T-helper 2 cell treated with Interferon-gamma antibody and Interleukin-4, amounts not matched to agents 5 μg/mL and 100 μg/mL, for 36 hours (primary cell): ENCODE data around the gene ZNF740.

ENCODE experiments used
- DNase-seq: peaks from one replicate; pipeline ENCODE4 v3.0.0; 2021; ENCODE audit warnings: low spot score
- H3K27ac Mint-ChIP-seq: one replicate; pipeline ENCODE4 v1.8.0; 2021; ENCODE audit warnings: mild to moderate bottlenecking, mixed read lengths
- H3K27me3 Mint-ChIP-seq: one replicate; pipeline ENCODE4 v1.8.0; 2021; ENCODE audit warnings: low read depth, mixed read lengths
- H3K36me3 Mint-ChIP-seq: one replicate; pipeline ENCODE4 v1.8.0; 2021; ENCODE audit warnings: low read depth, mixed read lengths
- H3K4me1 Mint-ChIP-seq: one replicate; pipeline ENCODE4 v1.8.0; 2021; ENCODE audit warnings: low read depth, mixed read lengths
- H3K4me3 Mint-ChIP-seq: one replicate; pipeline ENCODE4 v1.8.0; 2022; ENCODE audit warnings: mild to moderate bottlenecking, moderate library complexity, mixed read lengths
- H3K9me3 Mint-ChIP-seq: one replicate; pipeline ENCODE4 v1.8.0; 2021; ENCODE audit warnings: mixed read lengths

Gene ZNF740

GRCh38 chr12:53225635-53226424 lies 45.3 kb downstream of the ZNF740 start:
- peaks cover 11% of the 10 kb centered on the region for H3K36me3 Mint-ChIP-seq

DNA sequence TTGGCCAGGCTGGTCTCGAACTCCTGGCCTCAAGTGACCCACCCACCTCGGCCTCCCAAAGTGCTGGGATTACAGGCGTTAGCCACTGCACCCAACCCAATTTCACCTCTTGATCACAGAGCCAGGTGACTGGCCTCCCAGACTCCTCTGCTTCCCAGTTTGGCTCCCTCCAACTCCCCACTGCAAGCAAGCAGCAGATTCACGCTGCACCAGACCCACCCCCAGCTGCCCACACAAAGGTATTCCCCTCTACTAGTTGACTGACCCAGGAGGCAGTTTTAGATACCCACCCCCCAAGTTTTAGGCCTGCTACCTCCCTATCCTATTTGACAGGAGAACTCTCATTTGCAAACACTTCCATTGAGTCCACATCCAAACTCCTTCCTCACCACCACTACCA lies 46.3 kb downstream of the ZNF740 start:
- DNase-seq: no peak
- H3K4me1 Mint-ChIP-seq: peaks cover 40% of the 10 kb centered on the region
- H3K4me3 Mint-ChIP-seq: no peak overlapping the region
- no peak overlapping the region for H3K27ac Mint-ChIP-seq
- H3K27me3 Mint-ChIP-seq: no peaks in the 10 kb centered on the region
- H3K9me3 Mint-ChIP-seq: no peaks in the 10 kb centered on the region
- H3K36me3 Mint-ChIP-seq: peaks cover 11% of the 10 kb centered on the region

More at GRCh38 chr12:53225635-53226424, 45.3 kb downstream of the ZNF740 start:
- H3K4me3 Mint-ChIP-seq: no peak overlapping the region
- peaks cover 41% of the 10 kb centered on the region for H3K4me1 Mint-ChIP-seq
- H3K27ac Mint-ChIP-seq: peak overlapping the region; percentile 22
- H3K27me3 Mint-ChIP-seq: no peaks in the 10 kb centered on the region
- no peak for DNase-seq
- H3K9me3 Mint-ChIP-seq: no peaks in the 10 kb centered on the region

GRCh38 chr12:53227341-53227740 lies 46.8 kb downstream of the ZNF740 start:
- Mint-ChIP-seq H3K27me3 (no peaks in the 10 kb centered on the region), H3K4me1 (peaks cover 37% of the 10 kb centered on the region), H3K4me3 (no peak overlapping the region), H3K36me3 (peaks cover 11% of the 10 kb centered on the region), H3K9me3 (no peaks in the 10 kb centered on the region), H3K27ac (no peak overlapping the region)
- no peak for DNase-seq

DNA sequence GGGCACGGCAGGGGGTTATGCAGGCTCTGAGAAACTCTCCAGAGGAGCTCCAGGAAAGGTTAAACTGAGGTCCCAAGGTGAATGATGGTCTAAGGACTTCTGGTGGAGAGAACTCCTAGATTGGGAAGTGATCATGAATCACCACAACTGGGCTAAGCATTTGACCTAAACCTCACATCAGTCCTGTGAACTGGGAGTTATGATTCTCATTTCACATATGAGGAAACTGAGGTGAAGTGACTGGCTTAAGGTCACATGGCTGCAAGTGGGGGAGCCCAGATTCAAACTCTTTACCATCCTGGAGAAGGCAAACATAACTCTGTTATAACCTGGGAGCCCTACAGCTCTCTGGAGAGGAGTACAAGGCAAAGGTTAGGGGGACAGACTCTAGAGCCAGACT lies 47.3 kb downstream of the ZNF740 start:
- no peaks in the 10 kb centered on the region for H3K27me3 Mint-ChIP-seq
- H3K4me3 Mint-ChIP-seq: no peak overlapping the region
- H3K9me3 Mint-ChIP-seq: no peaks in the 10 kb centered on the region
- no peak overlapping the region for H3K27ac Mint-ChIP-seq
- peaks cover 11% of the 10 kb centered on the region for H3K36me3 Mint-ChIP-seq
- peaks cover 37% of the 10 kb centered on the region for H3K4me1 Mint-ChIP-seq
- DNase-seq: no peak

DNA sequence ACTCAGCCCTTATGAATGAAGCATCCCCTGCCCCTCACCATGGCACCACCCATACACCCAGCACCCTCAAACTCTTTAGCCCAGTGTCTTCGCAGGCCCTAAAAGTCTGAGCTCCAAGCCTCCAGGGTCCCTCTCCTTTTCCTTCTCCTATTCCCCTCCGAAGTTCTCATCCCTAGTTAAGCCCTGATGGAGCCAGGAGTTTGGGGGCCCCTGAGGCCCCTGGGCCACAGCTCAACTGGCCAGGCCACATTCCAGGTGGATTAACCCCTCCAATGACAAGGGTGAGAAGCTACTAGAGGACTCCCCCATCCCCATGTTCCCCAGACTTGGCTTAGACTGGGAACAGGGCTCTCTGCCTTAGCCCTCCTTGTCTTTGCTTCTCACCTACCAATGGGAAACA lies 48.9 kb downstream of the ZNF740 start:
- H3K4me1 Mint-ChIP-seq: peaks cover 32% of the 10 kb centered on the region
- no peak overlapping the region for H3K4me3 Mint-ChIP-seq

DNA sequence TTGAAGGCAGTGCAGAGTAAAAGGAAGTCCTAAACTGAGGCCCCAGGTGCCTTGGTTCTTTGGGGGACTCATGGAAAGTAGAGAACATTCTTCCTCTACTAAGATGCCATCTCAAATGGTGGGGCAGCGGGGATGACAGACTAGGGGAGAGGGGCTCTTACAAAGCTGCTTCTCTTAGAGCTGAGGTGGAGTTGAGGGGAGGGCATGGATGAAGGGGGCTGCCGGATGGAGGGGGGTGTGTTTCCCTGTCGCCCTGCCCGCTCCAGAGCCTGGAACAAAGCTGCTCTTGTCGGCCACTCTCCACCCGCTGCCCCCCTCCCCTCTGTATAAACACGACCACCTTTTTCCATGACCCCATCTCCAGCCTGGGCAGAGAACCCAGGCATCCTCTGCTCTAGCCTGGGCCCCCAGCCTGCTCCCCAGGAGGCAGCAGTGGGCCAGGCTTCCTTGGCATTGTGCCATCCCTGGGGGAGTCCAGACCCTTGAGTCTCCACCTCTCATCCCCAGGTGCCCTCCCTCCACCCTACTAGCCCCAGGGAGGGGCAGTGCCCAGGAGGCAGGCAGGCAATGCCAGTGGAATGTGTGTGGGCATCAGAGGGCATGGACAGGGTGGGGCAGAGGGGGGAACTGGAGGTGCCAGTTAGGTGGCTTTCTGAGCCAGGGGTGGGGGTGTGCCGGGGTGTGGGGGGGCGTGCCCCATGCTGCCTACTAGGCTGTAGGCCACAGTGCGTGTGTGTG lies 49.8 kb downstream of the ZNF740 start:
- Mint-ChIP-seq H3K27ac (no peak overlapping the region), H3K36me3 (peaks cover 7% of the 10 kb centered on the region), H3K27me3 (no peaks in the 10 kb centered on the region), H3K4me3 (no peak overlapping the region), H3K9me3 (no peaks in the 10 kb centered on the region), H3K4me1 (peaks cover 27% of the 10 kb centered on the region)
- DNase-seq: no peak

More for the DNA sequence above, 48.9 kb downstream of the ZNF740 start:
- H3K36me3 Mint-ChIP-seq: peaks cover 11% of the 10 kb centered on the region
- no peaks in the 10 kb centered on the region for H3K9me3 Mint-ChIP-seq
- no peak for DNase-seq
- H3K27ac Mint-ChIP-seq: no peak overlapping the region
- no peaks in the 10 kb centered on the region for H3K27me3 Mint-ChIP-seq

DNA sequence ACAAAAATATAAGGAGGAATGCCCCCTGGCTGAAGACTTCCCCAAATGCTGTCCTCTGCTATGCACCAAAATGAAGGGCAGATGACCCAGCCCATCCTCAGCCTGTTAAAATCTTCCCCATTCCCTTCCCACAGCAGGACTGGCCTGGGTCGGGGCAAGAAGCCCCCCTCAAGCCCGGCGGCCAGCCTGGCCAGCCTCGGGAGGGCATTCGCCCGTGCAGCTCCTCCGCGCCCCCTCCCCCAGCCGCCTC lies 51.1 kb downstream of the ZNF740 start:
- H3K4me1 Mint-ChIP-seq: peaks cover 38% of the 10 kb centered on the region
- peaks cover 3% of the 10 kb centered on the region for H3K36me3 Mint-ChIP-seq
- no peaks in the 10 kb centered on the region for H3K27me3 Mint-ChIP-seq
- H3K4me3 Mint-ChIP-seq: peak overlapping the region; percentile 55
- DNase-seq: no peak
- H3K9me3 Mint-ChIP-seq: no peaks in the 10 kb centered on the region
- no peak overlapping the region for H3K27ac Mint-ChIP-seq

GRCh38 chr12:53231921-53232645 lies 51.6 kb downstream of the ZNF740 start, which contains the start of gene RARG:
RARG (minus strand) TSS chr12:53232209; CDS start chr12:53227545, 4,664 bp downstream.
- peak within 1 kb of the TSS; percentile 80 for H3K27ac Mint-ChIP-seq
- H3K4me1 Mint-ChIP-seq: peaks cover 41% of the 10 kb centered on the region
- H3K4me3 Mint-ChIP-seq: peak within 1 kb of the TSS; percentile 90
- H3K27me3 Mint-ChIP-seq: no peaks in the 10 kb centered on the region
- H3K36me3 Mint-ChIP-seq: peaks cover under 1% of the 10 kb centered on the region
- H3K9me3 Mint-ChIP-seq: no peaks in the 10 kb centered on the region
- peak; percentile 63 for DNase-seq

DNA sequence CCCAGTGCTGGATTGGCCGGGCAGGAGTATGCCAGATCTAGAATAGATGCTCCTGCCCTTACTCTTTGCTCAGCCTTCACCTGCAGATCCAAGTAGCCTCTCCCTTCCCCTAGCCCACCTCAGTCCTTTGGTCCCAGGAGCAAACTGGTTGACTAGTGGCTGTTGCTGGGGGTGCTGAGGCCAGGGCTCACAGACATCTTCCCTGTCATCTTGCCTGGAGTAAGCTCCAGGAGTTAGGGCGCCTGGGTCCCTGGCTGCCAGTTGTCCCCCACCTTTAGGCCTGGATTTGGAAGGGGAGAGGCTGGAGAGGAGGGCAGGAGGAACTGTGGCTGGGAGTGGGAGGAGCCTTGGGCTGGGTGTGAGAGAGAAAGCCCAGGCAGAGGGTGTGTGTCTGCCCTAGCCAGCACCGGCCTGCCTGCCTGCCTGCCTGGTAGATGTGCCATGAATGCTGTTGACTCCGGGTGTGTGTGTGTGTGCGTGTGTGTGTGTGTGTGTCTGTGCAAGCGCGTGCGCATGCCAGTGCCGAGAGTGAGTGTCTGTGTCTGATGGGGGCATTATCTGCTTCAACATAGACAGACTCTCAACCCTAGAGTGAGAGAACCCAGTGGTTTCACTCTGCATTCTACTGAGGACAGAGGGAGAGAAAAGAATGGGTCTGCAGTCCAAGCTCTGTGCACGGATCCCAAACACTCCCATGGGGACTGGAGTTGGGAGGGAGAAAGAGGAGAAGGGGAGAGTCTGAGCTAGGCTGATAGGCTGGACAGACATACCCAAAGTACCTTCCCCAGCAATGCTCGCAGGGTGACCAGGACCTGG lies 52.3 kb downstream of the ZNF740 start:
- no peaks in the 10 kb centered on the region for H3K36me3 Mint-ChIP-seq
- H3K27ac Mint-ChIP-seq: peak overlapping the region; percentile 80
- no peaks in the 10 kb centered on the region for H3K9me3 Mint-ChIP-seq
- H3K4me1 Mint-ChIP-seq: peaks cover 44% of the 10 kb centered on the region
- no peaks in the 10 kb centered on the region for H3K27me3 Mint-ChIP-seq
- no peak for DNase-seq
- H3K4me3 Mint-ChIP-seq: peak overlapping the region; percentile 90

GRCh38 chr12:53233671-53234121 lies 53.2 kb downstream of the ZNF740 start:
- Mint-ChIP-seq H3K27ac (no peak overlapping the region), H3K36me3 (no peaks in the 10 kb centered on the region), H3K4me3 (no peak overlapping the region), H3K9me3 (no peaks in the 10 kb centered on the region), H3K4me1 (peaks cover 41% of the 10 kb centered on the region), H3K27me3 (no peaks in the 10 kb centered on the region)
- DNase-seq: no peak

- no peak for DNase-seq
- Mint-ChIP-seq H3K36me3 (no peaks in the 10 kb centered on the region), H3K27ac (no peak overlapping the region), H3K9me3 (no peaks in the 10 kb centered on the region), H3K4me1 (peaks cover 38% of the 10 kb centered on the region), H3K27me3 (no peaks in the 10 kb centered on the region), H3K4me3 (no peak overlapping the region)
Observed at GRCh38 chr12:53234271-53234914, 53.9 kb downstream of the ZNF740 start.

GRCh38 chr12:53235164-53235563 lies 54.6 kb downstream of the ZNF740 start:
- Mint-ChIP-seq H3K27me3 (no peaks in the 10 kb centered on the region), H3K4me1 (peaks cover 38% of the 10 kb centered on the region), H3K9me3 (no peaks in the 10 kb centered on the region), H3K4me3 (no peak overlapping the region), H3K27ac (no peak overlapping the region), H3K36me3 (no peaks in the 10 kb centered on the region)
- DNase-seq: no peak
